Measurements from ENCODE around the gene GLRX3.

DNA sequence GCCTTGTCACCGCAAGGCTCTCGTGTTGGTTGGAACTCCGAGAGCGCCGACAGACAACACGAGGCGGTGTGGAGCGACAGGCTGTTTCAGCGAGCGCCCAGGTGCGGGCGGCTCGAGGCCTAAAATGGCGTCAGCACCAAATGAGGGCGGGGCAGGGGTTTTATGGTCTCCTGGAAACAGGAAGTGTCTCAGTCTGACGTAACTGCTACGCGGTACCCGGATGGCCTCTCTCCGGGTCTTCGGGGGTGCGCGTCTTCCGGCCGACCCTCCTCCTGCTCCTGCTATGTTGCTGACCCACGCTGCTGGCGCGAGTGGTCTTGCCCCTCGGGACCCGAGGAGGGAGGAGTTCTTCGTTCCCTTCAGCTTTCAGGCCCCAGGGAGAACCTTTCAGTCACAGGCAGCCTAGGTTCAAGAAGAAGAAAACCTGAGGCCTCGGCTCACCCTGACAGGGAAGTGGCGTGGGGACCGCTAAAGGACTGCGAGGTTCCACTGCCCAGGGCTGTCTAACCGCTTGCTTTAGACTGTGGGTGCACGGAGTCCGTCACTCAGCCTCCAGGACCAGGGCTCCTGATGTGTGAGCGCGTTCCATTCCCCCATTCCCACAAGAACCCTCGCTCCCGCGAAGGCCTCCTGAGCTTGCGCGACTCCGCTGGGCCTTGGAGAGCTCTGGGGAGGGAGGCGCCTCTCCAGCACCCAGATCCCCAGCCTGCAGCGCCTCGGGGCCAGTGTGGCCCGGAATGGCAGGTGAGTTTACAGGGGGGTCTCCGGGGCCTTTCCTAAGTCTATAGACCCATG, 77.3 kb downstream of the GLRX3 start:
- TF ChIP-seq, protein P1, sequence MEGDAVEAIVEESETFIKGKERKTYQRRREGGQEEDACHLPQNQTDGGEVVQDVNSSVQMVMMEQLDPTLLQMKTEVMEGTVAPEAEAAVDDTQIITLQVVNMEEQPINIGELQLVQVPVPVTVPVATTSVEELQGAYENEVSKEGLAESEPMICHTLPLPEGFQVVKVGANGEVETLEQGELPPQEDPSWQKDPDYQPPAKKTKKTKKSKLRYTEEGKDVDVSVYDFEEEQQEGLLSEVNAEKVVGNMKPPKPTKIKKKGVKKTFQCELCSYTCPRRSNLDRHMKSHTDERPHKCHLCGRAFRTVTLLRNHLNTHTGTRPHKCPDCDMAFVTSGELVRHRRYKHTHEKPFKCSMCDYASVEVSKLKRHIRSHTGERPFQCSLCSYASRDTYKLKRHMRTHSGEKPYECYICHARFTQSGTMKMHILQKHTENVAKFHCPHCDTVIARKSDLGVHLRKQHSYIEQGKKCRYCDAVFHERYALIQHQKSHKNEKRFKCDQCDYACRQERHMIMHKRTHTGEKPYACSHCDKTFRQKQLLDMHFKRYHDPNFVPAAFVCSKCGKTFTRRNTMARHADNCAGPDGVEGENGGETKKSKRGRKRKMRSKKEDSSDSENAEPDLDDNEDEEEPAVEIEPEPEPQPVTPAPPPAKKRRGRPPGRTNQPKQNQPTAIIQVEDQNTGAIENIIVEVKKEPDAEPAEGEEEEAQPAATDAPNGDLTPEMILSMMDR (IDR thresholded peaks at IDR 0.05 in 4 of 5, conservative IDR thresholded peaks at IDR 0.05 in 1 of 5): no peak
- no peak for TF ChIP-seq POLR2A (IDR thresholded peaks at IDR 0.05)

All from gastrocnemius medialis (tissue), 4 donors.